Measurements from ENCODE around the gene CTAG1A. TPM values are rescaled to one million over a fixed set of nuclear protein-coding genes. Genes with fewer than 3 reads are reported as not detected.
A peak's percentile ranks its signal among the peaks of the same experiment; 100 is the strongest.

CTAG1A gene
- total and polyA plus RNA-seq, 9 of the 15 experiments (the other 6 are each of a cell fraction or from before 2014, with no cell fraction given), result 0.32 TPM; not detected in 8

DNA sequence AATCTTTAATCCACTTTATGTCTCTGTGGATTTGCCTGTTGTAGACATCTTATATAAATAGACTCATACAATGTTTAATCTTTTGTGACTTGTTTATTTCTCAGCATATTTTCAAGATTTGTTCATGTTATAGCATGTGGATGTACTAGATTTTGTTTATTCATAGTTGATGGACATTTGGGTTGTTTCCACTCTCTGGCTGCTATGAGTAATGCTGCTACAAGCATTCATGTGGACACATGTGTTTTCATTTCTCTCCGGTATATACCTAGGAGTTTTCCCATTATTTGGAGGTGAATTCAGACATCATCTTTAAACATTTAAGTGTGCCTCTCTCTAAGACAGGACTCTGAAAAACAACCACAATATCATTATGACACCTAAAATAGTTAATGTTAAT lies 35.2 kb upstream of the CTAG1A start:
- ATAC-seq (no peak), DNase-seq (ENCODE audit: extremely low read depth in 1 of 4, low spot score in 3 of 4) (no peak), FAIRE-seq (no peak)
- CTCF ChIA-PET (ENCODE audit: low intra/inter-chr PET ratio), result interaction anchor here (0.6 kb wide), 1 partner anchor 201 kb away, joined by 3 read pairs; the partner anchor contains the start of gene GAB3
- Histone ChIP-seq H3K4me2 (ENCODE audit: insufficient read depth, low read length) (peak overlapping the region; percentile 100), H3K79me2 (ENCODE audit: control insufficient read depth, insufficient read depth, low read length) (peaks cover 83% of the 10 kb centered on the region), H3K27me3 (ENCODE audit: control insufficient read depth in 2 of 2, insufficient read depth in 2 of 2, low read length in 2 of 2) (no peaks in the 10 kb centered on the region), H3K9ac (ENCODE audit: insufficient read depth in 1 of 2, low read depth in 2 of 2, low read length in 2 of 2) (peak overlapping the region in 1 of 2 experiments; percentile 95; a peak in 1 of 4 replicates), H3K36me3 (ENCODE audit: control insufficient read depth, insufficient read depth, low read length) (peaks cover 53% of the 10 kb centered on the region), H3K4me1 (replicated peaks in 1 of 2; ENCODE audit: control insufficient read depth in 2 of 2, insufficient read depth in 2 of 2, low read length in 2 of 2) (peaks cover 24 to 34% of the 10 kb centered on the region in 2 experiments; a peak in 4 of 5 replicates), H2AFZ (ENCODE audit: low read depth, low read length) (no peak overlapping the region), H3K4me3 (peak overlapping the region; percentile 98; the same call in 1 of the 2 replicates), H4K20me1 (replicated peaks; ENCODE audit: control insufficient read depth, insufficient read depth, low read length) (0 out of 2 replicates have a peak, but pooled peaks cover 17% of the 10 kb centered on the region), H3K27ac (ENCODE audit: extremely low read depth, low read depth, low read length) (peak overlapping the region; percentile 46; the same call in 2 of the 3 replicates), H3K9me3 (replicated peaks; ENCODE audit: control insufficient read depth, insufficient read depth, low read depth, low read length) (no peaks in the 10 kb centered on the region), H3K9me1 (ENCODE audit: control insufficient read depth, insufficient read depth, low read length) (peaks cover 6% of the 10 kb centered on the region)
- in situ Hi-C loops (cut with MboI) (loop anchor here (25.0 kb wide), 1 partner anchor 387 kb away; no protein-coding TSS in a partner anchor), intact Hi-C loops (cut with micrococcal nuclease) (no loop called here)
- TF ChIP-seq, protein P1, sequence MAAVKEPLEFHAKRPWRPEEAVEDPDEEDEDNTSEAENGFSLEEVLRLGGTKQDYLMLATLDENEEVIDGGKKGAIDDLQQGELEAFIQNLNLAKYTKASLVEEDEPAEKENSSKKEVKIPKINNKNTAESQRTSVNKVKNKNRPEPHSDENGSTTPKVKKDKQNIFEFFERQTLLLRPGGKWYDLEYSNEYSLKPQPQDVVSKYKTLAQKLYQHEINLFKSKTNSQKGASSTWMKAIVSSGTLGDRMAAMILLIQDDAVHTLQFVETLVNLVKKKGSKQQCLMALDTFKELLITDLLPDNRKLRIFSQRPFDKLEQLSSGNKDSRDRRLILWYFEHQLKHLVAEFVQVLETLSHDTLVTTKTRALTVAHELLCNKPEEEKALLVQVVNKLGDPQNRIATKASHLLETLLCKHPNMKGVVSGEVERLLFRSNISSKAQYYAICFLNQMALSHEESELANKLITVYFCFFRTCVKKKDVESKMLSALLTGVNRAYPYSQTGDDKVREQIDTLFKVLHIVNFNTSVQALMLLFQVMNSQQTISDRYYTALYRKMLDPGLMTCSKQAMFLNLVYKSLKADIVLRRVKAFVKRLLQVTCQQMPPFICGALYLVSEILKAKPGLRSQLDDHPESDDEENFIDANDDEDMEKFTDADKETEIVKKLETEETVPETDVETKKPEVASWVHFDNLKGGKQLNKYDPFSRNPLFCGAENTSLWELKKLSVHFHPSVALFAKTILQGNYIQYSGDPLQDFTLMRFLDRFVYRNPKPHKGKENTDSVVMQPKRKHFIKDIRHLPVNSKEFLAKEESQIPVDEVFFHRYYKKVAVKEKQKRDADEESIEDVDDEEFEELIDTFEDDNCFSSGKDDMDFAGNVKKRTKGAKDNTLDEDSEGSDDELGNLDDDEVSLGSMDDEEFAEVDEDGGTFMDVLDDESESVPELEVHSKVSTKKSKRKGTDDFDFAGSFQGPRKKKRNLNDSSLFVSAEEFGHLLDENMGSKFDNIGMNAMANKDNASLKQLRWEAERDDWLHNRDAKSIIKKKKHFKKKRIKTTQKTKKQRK (IDR thresholded peaks at IDR 0.05; ENCODE audit: borderline replicate concordance, low read depth, low read length), result no peak
- BruUV-seq (replicated peaks), result no TSS peak
- WGBS (ENCODE audit: insufficient coverage, low coverage, missing lambda C conversion rate), result 23% methylated on average over 1 of the region's 1 CpG
- POLR2A ChIA-PET, result no interaction called here
